Measurements from ENCODE around the gene LRRC46.

LRRC46 gene

GRCh38 chr17:47834756-47835155 is 3.3 kb downstream of the LRRC46 start:
- no peak for DNase-seq

- DNase-seq: no peak
Observed at GRCh38 chr17:47836601-47837000, 5.1 kb downstream of the LRRC46 start.

GRCh38 chr17:47837401-47838039 is 6.0 kb downstream of the LRRC46 start:
- no peak for DNase-seq

- no peak for DNase-seq
Observed at GRCh38 chr17:47838636-47839035, 7.2 kb downstream of the LRRC46 start.

- no peak for DNase-seq
Observed at GRCh38 chr17:47839071-47839470, 7.6 kb downstream of the LRRC46 start.

- DNase-seq: no peak
Observed at GRCh38 chr17:47840001-47840741, 8.7 kb downstream of the LRRC46 start.

GRCh38 chr17:47840742-47841487 is 9.4 kb downstream of the LRRC46 start, which contains the start of gene SCRN2:
Gene SCRN2 (minus strand): TSS chr17:47841273. CDS start chr17:47840843, 430 bp downstream.
- peak; percentile 89 for DNase-seq

GRCh38 chr17:47841488-47842291 is 10.2 kb downstream of the LRRC46 start:
- no peak for DNase-seq

- no peak for DNase-seq
Observed at GRCh38 chr17:47843391-47843730, 11.9 kb downstream of the LRRC46 start.

GRCh38 chr17:47844227-47844626 is 12.8 kb downstream of the LRRC46 start:
- DNase-seq: no peak

- no peak for DNase-seq
Observed at GRCh38 chr17:47844814-47845715, 13.6 kb downstream of the LRRC46 start.

GRCh38 chr17:47845716-47846075 is 14.2 kb downstream of the LRRC46 start:
- DNase-seq: no peak

- no peak for DNase-seq
Observed at GRCh38 chr17:47846716-47847340, 15.4 kb downstream of the LRRC46 start.

- DNase-seq: no peak
Observed at GRCh38 chr17:47847341-47848197, 16.1 kb downstream of the LRRC46 start.

GRCh38 chr17:47848198-47848513 is 16.7 kb downstream of the LRRC46 start:
- DNase-seq: no peak

- DNase-seq: no peak
Observed at GRCh38 chr17:47850373-47850691, 18.9 kb downstream of the LRRC46 start.

GRCh38 chr17:47850692-47851573 is 19.5 kb downstream of the LRRC46 start, which contains the start of gene SP6:
Gene SP6 (minus strand): TSS chr17:47851163. CDS start chr17:47848429, 2,734 bp downstream.
- DNase-seq: no peak

- DNase-seq: no peak
Observed at GRCh38 chr17:47851764-47852112, 20.3 kb downstream of the LRRC46 start.

GRCh38 chr17:47852113-47852949 is 20.9 kb downstream of the LRRC46 start:
- no peak for DNase-seq

Measured in GDM1 (cell line).